ENCODE data around the gene NRXN3.

Gene NRXN3

DNA sequence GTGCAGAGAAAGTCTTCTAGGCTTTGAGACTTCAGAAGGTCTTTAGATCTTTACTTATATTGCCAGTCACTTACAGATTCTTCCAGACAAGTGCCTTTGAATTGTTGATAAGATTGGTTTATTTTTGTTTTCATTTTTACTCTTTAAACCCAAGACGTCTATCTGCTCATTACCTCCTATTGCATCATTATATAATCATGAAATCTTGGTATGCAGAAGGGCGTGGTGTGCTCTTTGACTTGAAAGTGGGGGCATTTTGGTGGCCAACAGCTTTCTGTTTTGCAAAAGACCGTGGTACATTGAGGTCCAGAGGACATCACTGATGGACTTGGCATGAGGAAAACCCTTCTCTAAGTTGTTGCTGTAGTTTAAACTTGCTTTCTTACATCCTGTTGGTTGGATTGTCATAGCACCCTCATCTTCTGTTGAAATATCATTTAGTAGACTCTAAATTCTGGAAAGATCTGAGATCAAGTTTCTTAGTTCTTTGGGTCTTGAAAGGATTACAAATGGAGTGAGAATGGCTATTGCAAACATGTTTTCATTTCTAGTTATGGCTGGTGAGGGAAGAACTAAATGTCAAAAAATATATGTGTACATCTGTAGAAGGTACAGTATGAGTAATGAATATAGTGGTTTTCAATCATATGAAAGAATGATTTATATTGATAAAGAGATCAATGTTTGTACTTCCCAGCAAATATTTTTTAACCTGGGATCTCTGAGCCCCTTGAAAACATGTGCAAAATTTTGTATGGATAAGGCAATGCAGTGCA is 441.8 kb downstream of the NRXN3 start:
- ChIA-PET POLR2A (no interaction called here), CTCF (no interaction called here)
- Histone ChIP-seq H3K9me3 (ENCODE audit: control insufficient read depth, insufficient read depth, low read depth, low read length) (no peaks in the 10 kb centered on the region), H3K4me1 (ENCODE audit: control insufficient read depth, insufficient read depth, low read length) (no peaks in the 10 kb centered on the region), H3K36me3 (ENCODE audit: control insufficient read depth in 2 of 2, insufficient read depth in 1 of 2, low read length in 2 of 2) (no peaks in the 10 kb centered on the region), H3K27ac (ENCODE audit: extremely low read depth, low read depth, low read length) (no peak overlapping the region), H3K4me3 (ENCODE audit: low read depth, low read length) (no peak overlapping the region)
- no peak for TF ChIP-seq REPIN1 (tag by site-specific recombination; IDR thresholded peaks at IDR 0.05; ENCODE audit: low read depth)
- no peak for TF ChIP-seq ZSCAN23 (tag by site-specific recombination; IDR thresholded peaks at IDR 0.05)
- TF ChIP-seq ZNF670 (tag by site-specific recombination; IDR thresholded peaks at IDR 0.05; ENCODE audit: low read depth): no peak
- TF ChIP-seq, protein P1, sequence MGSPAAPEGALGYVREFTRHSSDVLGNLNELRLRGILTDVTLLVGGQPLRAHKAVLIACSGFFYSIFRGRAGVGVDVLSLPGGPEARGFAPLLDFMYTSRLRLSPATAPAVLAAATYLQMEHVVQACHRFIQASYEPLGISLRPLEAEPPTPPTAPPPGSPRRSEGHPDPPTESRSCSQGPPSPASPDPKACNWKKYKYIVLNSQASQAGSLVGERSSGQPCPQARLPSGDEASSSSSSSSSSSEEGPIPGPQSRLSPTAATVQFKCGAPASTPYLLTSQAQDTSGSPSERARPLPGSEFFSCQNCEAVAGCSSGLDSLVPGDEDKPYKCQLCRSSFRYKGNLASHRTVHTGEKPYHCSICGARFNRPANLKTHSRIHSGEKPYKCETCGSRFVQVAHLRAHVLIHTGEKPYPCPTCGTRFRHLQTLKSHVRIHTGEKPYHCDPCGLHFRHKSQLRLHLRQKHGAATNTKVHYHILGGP (tag by site-specific recombination; IDR thresholded peaks at IDR 0.05): no peak
- no peak for TF ChIP-seq ZNF701 (tag by site-specific recombination; IDR thresholded peaks at IDR 0.05)
- TF ChIP-seq ZNF311 (tag by site-specific recombination; IDR thresholded peaks at IDR 0.05; ENCODE audit: borderline replicate concordance): no peak
- TF ChIP-seq MEIS1 (CRISPR knock-in tag; IDR thresholded peaks at IDR 0.05; ENCODE audit: borderline replicate concordance): no peak
- no peak for TF ChIP-seq BCL11B (tag by site-specific recombination; IDR thresholded peaks at IDR 0.05; ENCODE audit: low read depth)
- TF ChIP-seq ZNF37A (tag by site-specific recombination; IDR thresholded peaks at IDR 0.05): no peak
- no peak for TF ChIP-seq ZNF221 (tag by site-specific recombination; IDR thresholded peaks at IDR 0.05; ENCODE audit: borderline replicate concordance)
- TF ChIP-seq, protein P2, sequence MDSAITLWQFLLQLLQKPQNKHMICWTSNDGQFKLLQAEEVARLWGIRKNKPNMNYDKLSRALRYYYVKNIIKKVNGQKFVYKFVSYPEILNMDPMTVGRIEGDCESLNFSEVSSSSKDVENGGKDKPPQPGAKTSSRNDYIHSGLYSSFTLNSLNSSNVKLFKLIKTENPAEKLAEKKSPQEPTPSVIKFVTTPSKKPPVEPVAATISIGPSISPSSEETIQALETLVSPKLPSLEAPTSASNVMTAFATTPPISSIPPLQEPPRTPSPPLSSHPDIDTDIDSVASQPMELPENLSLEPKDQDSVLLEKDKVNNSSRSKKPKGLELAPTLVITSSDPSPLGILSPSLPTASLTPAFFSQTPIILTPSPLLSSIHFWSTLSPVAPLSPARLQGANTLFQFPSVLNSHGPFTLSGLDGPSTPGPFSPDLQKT (IDR thresholded peaks at IDR 0.05; ENCODE audit: borderline replicate concordance, low read depth, low read length): no peak

DNA sequence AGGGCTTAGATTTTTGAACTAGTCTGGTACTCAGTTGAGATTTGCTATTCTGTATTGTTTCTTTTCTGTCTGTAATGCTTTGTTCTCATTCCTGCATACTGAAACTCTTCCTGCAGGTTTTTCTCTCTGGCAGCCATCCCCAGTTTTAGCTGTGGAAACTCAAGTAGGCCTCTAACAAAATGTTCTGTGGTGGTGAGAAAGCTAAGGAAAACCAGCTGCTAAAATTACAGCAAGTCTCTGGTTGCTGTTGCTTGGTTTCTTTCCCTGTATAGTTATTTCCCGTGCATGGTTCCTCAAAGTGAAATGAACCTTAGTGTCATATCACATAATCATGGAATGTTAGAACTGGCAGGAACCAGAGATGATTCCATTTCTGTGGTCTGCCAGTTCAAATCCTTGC is 442.5 kb downstream of the NRXN3 start:
- Histone ChIP-seq H3K27ac (ENCODE audit: extremely low read depth, low read depth, low read length) (no peak overlapping the region), H3K4me1 (ENCODE audit: control insufficient read depth, insufficient read depth, low read length) (no peaks in the 10 kb centered on the region), H3K4me3 (ENCODE audit: low read depth, low read length) (no peak overlapping the region), H3K36me3 (ENCODE audit: control insufficient read depth in 2 of 2, insufficient read depth in 1 of 2, low read length in 2 of 2) (no peaks in the 10 kb centered on the region), H3K9me3 (ENCODE audit: control insufficient read depth, insufficient read depth, low read depth, low read length) (no peaks in the 10 kb centered on the region)
- TF ChIP-seq, protein P3, sequence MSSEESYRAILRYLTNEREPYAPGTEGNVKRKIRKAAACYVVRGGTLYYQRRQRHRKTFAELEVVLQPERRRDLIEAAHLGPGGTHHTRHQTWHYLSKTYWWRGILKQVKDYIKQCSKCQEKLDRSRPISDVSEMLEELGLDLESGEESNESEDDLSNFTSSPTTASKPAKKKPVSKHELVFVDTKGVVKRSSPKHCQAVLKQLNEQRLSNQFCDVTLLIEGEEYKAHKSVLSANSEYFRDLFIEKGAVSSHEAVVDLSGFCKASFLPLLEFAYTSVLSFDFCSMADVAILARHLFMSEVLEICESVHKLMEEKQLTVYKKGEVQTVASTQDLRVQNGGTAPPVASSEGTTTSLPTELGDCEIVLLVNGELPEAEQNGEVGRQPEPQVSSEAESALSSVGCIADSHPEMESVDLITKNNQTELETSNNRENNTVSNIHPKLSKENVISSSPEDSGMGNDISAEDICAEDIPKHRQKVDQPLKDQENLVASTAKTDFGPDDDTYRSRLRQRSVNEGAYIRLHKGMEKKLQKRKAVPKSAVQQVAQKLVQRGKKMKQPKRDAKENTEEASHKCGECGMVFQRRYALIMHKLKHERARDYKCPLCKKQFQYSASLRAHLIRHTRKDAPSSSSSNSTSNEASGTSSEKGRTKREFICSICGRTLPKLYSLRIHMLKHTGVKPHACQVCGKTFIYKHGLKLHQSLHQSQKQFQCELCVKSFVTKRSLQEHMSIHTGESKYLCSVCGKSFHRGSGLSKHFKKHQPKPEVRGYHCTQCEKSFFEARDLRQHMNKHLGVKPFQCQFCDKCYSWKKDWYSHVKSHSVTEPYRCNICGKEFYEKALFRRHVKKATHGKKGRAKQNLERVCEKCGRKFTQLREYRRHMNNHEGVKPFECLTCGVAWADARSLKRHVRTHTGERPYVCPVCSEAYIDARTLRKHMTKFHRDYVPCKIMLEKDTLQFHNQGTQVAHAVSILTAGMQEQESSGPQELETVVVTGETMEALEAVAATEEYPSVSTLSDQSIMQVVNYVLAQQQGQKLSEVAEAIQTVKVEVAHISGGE (tag by site-specific recombination; conservative IDR thresholded peaks at IDR 0.05; ENCODE audit: low read depth): no peak
- ChIA-PET POLR2A (no interaction called here), CTCF (no interaction called here)

DNA sequence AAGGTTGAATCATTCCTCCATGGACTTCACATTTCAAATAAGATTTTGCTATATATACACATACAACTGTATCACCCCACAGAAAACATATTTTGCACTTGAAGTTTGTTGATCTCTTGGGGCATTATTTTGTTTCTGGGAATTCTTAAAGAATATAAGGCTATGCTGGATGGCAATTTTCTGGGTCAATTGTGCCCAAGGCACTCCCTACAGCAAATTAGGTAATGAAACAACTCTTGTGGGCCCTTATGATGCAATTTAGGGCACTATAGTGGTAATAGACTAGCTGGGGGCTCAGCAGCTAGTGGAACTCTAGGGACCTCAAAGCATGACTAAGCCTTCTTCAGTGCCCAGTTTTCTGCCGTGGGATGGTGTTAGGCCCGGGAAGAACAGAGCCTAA is 444.4 kb downstream of the NRXN3 start:
- no peak for TF ChIP-seq HOXC10 (CRISPR knock-in tag; IDR thresholded peaks at IDR 0.05)
- no peak for TF ChIP-seq RBAK (tag by site-specific recombination; IDR thresholded peaks at IDR 0.05)
- no peak for TF ChIP-seq ZNF585B (tag by site-specific recombination; IDR thresholded peaks at IDR 0.05)
- TF ChIP-seq, protein P4, sequence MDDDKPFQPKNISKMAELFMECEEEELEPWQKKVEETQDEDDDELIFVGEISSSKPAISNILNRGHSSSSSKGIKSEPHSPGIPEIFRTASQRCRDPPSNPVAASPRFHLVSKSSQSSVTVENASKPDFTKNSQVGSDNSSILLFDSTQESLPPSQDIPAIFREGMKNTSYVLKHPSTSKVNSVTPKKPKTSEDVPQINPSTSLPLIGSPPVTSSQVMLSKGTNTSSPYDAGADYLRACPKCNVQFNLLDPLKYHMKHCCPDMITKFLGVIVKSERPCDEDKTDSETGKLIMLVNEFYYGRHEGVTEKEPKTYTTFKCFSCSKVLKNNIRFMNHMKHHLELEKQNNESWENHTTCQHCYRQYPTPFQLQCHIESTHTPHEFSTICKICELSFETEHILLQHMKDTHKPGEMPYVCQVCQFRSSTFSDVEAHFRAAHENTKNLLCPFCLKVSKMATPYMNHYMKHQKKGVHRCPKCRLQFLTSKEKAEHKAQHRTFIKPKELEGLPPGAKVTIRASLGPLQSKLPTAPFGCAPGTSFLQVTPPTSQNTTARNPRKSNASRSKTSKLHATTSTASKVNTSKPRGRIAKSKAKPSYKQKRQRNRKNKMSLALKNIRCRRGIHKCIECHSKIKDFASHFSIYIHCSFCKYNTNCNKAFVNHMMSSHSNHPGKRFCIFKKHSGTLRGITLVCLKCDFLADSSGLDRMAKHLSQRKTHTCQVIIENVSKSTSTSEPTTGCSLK (tag by site-specific recombination; IDR thresholded peaks at IDR 0.05): no peak
- TF ChIP-seq ZNF146 (tag by site-specific recombination; IDR thresholded peaks at IDR 0.05): no peak
- TF ChIP-seq ZNF202 (tag by site-specific recombination; IDR thresholded peaks at IDR 0.05; ENCODE audit: borderline replicate concordance): no peak
- TF ChIP-seq ZBTB21 (tag by site-specific recombination; IDR thresholded peaks at IDR 0.05): no peak
- TF ChIP-seq ZNF2 (tag by site-specific recombination; IDR thresholded peaks at IDR 0.05): no peak
- TF ChIP-seq, protein P5, sequence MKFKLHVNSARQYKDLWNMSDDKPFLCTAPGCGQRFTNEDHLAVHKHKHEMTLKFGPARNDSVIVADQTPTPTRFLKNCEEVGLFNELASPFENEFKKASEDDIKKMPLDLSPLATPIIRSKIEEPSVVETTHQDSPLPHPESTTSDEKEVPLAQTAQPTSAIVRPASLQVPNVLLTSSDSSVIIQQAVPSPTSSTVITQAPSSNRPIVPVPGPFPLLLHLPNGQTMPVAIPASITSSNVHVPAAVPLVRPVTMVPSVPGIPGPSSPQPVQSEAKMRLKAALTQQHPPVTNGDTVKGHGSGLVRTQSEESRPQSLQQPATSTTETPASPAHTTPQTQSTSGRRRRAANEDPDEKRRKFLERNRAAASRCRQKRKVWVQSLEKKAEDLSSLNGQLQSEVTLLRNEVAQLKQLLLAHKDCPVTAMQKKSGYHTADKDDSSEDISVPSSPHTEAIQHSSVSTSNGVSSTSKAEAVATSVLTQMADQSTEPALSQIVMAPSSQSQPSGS (tag by site-specific recombination; IDR thresholded peaks at IDR 0.05; ENCODE audit: low read depth): no peak
- no peak for TF ChIP-seq ZNF239 (tag by site-specific recombination; IDR thresholded peaks at IDR 0.05)
- ChIA-PET POLR2A (no interaction called here), CTCF (interaction anchor here (2.0 kb wide), 1 partner anchor 16 kb away, joined by 4 read pairs; no protein-coding TSS in a partner anchor)
- Histone ChIP-seq H3K9me3 (ENCODE audit: control insufficient read depth, insufficient read depth, low read depth, low read length) (no peaks in the 10 kb centered on the region), H3K27ac (ENCODE audit: extremely low read depth, low read depth, low read length) (no peak overlapping the region), H3K36me3 (ENCODE audit: control insufficient read depth in 2 of 2, insufficient read depth in 1 of 2, low read length in 2 of 2) (no peaks in the 10 kb centered on the region), H3K4me3 (ENCODE audit: low read depth, low read length) (no peak overlapping the region), H3K4me1 (ENCODE audit: control insufficient read depth, insufficient read depth, low read length) (no peaks in the 10 kb centered on the region)
